Activated T-cell treated with anti-CD3 and anti-CD28 coated beads, Interleukin-2, amount 50 U/mL, for 4 hours (primary cell): ENCODE measurements around the gene CD38. TPM values are rescaled to one million over a fixed set of nuclear protein-coding genes. Genes with fewer than 3 reads are reported as not detected.
"Not testable (repeated sequence)": the region's sequence is repeated elsewhere in the genome, so short reads cannot be mapped to it uniquely, and the experiment has no call there.

ENCODE experiments used
- ATAC-seq, 2 donors: fragments of 200-7000 bp; cut with Tn5 transposase; one replicate each; pipeline ENCODE4 v1.10.0; 2021
- DNase-seq: peaks from one replicate; pipeline ENCODE4 v3.0.0-alpha.2; 2020
- H3K27me3 Mint-ChIP-seq: one replicate; pipeline ENCODE4 v1.8.0; 2021; ENCODE audit warnings: low read depth, mixed read lengths
- H3K36me3 Mint-ChIP-seq: one replicate; pipeline ENCODE4 v1.8.0; 2022; ENCODE audit warnings: mixed read lengths; ENCODE audit not compliant: insufficient read depth
- H3K4me1 Mint-ChIP-seq: one replicate; pipeline ENCODE4 v1.8.0; 2021; ENCODE audit warnings: low read depth, mixed read lengths
- H3K4me3 Mint-ChIP-seq: one replicate; pipeline ENCODE4 v1.8.0; 2021; ENCODE audit warnings: mild to moderate bottlenecking, moderate library complexity, mixed read lengths
- H3K9me3 Mint-ChIP-seq: one replicate; pipeline ENCODE4 v1.8.0; 2021; ENCODE audit warnings: mixed read lengths
- total RNA-seq, 3 donors: library from RNA; stranded (reverse); gene quantifications; one replicate each; pipeline ENCODE4 v1.2.1, GENCODE V29; 2021

CD38 gene
- total RNA-seq, 3 donors from 2014 or later: 15.7 to 23.5 (median 19.3) TPM

DNA sequence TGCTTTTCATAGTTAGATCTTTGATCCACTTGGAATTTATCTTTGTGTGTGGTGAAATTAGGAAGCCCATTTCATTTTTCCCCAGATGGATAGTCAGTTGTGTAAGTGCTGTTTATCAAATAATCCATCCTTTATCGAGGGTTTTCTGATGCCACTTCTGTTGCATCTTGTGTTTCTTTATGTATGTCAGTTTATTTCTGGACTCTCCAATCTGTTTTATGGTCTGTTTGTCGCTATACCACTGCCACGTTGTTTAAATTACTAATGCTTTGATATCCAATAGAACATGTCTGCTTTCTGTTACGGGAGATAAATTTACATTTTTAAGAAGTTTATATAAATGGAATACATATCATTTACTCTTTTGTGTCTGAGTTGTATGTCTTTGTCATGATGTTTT lies 21.0 kb downstream of the CD38 start:
- no peaks in the 10 kb centered on the region for H3K9me3 Mint-ChIP-seq
- peaks cover 2% of the 10 kb centered on the region for H3K36me3 Mint-ChIP-seq
- peaks cover 2% of the 10 kb centered on the region for H3K27me3 Mint-ChIP-seq
- no peak for ATAC-seq
- no peak for DNase-seq
- no peak overlapping the region for H3K4me3 Mint-ChIP-seq
- peaks cover 36% of the 10 kb centered on the region for H3K4me1 Mint-ChIP-seq

DNA sequence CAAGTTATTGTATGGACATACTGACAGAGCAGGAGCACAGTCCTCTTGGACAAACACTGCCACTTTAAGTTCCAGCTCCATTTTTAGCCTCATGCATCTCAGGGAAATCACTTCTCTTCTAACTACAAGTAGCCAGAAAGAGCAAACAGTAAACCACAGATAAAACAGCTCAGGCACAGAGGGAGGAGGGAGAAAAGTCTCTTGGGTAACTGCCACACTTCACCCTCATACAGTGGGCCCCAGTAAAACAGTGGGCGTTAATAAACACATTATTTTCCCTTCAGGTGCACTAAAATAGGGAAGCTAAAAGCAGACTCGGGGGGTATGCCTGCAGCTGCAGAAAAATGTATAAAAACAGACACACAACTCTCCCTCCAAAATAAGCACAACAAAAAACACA lies 21.6 kb downstream of the CD38 start:
- Mint-ChIP-seq H3K9me3 (no peaks in the 10 kb centered on the region), H3K27me3 (peaks cover 2% of the 10 kb centered on the region)

DNA sequence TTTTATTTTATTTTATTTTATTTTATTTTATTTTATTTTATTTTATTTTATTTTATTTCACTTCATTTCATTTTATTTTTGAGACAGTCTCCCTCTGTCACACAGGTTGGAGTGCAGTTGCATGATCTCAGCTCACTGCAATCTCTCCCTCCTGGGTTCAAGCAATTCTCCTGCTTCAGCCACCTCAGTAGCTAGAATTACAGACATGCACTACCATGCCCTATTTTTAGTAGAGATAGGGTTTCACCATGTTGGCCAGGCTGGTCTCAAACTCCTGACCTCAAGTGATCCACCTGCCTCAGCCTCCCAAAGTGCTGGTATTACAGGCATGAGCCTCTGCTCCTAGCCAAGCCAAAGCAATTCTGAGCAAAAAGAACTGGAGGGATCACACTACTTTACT lies 24.4 kb downstream of the CD38 start:
- H3K27me3 Mint-ChIP-seq, H3K9me3 Mint-ChIP-seq, H3K4me3 Mint-ChIP-seq, H3K36me3 Mint-ChIP-seq, DNase-seq, ATAC-seq: not testable (repeated sequence)
- H3K4me1 Mint-ChIP-seq: peaks cover 17% of the 10 kb centered on the region

More for the DNA sequence above, 21.6 kb downstream of the CD38 start:
- ATAC-seq (no peak), DNase-seq (no peak)
- H3K4me3 Mint-ChIP-seq: no peak overlapping the region
- H3K4me1 Mint-ChIP-seq: peaks cover 31% of the 10 kb centered on the region
- peaks cover 2% of the 10 kb centered on the region for H3K36me3 Mint-ChIP-seq

DNA sequence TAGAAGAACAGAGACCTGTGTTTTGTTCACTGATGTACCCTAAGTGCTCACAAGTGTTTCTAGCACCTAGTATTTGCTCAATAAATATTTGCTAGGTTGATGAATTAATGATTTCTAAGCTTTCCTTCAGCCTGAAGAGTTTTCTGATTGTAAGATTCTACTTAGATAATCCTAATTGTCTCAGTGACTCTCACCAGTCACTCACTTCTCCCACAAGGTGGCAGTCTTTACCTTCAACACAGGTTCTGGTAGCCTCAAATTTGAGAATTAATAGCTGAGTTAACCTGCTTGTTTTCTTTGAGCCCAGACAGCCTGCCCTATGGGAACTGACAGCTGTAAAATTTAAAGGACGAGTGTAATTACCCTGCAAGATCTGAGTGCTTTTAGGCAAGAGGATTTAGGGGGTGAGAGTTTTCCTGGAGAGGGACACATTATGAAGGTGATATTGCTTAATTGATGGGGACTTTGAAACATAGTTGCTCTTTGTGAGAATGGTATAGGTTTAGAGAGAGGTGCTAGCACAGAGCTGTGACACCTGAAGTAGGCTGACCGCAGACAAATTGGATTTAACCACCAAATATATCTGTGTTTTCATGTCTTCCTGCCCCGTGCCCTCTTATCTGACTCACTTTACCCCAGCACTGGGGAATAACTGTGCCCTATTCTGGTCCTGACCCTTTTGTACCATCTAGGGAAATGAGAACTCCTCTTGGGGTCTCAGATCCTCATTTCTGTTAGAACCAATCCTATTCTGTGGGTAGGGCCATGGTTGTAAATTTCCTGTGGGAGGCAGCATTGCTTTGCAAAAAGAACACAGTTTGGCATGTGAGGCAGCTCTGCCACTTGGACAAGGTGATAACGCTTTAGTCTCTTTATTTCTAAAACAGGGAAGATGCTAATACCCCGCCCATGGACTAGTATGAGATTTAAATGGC lies 27.7 kb downstream of the CD38 start:
- Mint-ChIP-seq H3K9me3 (no peaks in the 10 kb centered on the region), H3K27me3 (no peaks in the 10 kb centered on the region), H3K4me3 (no peak overlapping the region), H3K4me1 (peaks cover 22% of the 10 kb centered on the region), H3K36me3 (no peaks in the 10 kb centered on the region)
- DNase-seq (peak; percentile 25), ATAC-seq (peak; percentile 71)

DNA sequence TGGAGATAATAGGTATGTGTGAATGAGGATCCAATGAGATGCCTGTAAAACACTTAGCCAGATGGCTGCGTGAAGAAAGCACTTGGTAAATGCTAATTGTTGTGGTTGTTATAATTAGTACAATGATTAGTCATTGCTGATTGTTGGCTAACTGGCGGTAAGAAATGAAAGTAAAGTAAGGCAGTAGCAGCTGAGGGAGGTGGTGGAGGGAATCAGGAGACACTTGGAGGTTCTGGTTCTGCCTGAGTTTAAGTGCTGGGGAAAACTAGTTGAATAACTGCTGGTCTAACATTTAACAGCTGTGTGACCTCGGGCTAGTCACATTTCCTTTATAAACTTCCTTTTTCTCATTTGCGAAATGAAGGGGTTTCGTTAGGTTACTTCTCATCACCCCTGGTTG lies 30.9 kb downstream of the CD38 start:
- ATAC-seq (peak; percentile 54 to 65), DNase-seq (no peak)
- Mint-ChIP-seq H3K4me1 (peaks cover 22% of the 10 kb centered on the region), H3K36me3 (no peaks in the 10 kb centered on the region), H3K27me3 (no peaks in the 10 kb centered on the region), H3K9me3 (no peaks in the 10 kb centered on the region), H3K4me3 (peak overlapping the region; percentile 17)

DNA sequence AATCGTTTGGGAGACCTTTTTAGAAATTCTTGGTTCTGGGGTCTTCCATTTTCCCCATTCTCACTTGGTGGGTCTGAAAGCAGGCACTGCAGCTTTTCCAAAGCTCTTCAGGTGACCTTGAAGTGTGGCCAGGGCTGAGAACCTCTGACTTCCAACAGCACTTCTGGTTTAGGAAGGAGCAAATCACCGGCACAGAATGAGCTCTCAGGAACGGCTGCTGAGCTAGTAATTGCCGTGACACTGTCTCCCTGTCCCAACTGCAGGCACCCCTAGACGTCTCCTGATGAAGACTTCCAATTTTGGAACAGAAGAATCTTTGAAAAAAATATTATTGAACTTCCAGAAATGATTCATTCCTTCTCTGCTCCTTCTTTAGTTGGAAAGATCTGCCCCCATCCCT lies 31.3 kb downstream of the CD38 start:
- peaks cover 22% of the 10 kb centered on the region for H3K4me1 Mint-ChIP-seq
- no peaks in the 10 kb centered on the region for H3K36me3 Mint-ChIP-seq
- no peak for DNase-seq
- no peaks in the 10 kb centered on the region for H3K9me3 Mint-ChIP-seq
- H3K4me3 Mint-ChIP-seq: no peak overlapping the region
- H3K27me3 Mint-ChIP-seq: no peaks in the 10 kb centered on the region
- no peak for ATAC-seq

DNA sequence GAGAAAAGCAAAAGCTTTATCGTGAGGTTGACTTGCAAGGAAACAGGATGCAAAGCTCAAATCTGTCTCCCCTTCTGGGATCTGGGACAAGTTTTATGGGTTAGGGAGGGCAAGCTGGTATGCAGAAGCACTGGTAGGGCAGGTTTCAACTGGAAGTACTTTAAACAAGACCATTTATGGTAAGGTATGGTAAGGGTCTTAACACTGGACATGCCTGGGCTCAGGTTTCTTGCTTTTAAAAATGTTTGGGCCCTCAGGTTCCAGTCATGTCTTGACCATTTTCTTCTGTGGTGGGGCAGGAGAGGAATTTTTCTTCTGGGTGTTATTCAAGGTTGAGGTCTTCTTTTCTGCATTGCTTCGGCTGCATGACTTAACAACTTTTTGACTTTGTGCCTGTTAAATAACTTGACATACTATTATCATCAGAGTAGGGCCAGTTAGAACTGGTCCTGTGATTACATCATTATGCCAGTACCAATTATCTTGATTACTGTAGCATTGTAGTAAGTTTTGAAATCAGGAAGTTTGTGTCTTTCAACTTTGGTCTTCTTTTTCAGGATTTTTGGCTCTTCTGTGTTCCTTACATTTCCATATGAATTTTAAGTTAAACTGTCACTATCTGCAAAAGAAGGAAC lies 33.7 kb downstream of the CD38 start:
- no peak for ATAC-seq
- peaks cover 17% of the 10 kb centered on the region for H3K4me1 Mint-ChIP-seq
- no peaks in the 10 kb centered on the region for H3K27me3 Mint-ChIP-seq
- H3K36me3 Mint-ChIP-seq: no peaks in the 10 kb centered on the region
- no peaks in the 10 kb centered on the region for H3K9me3 Mint-ChIP-seq
- no peak for DNase-seq
- H3K4me3 Mint-ChIP-seq: no peak overlapping the region

DNA sequence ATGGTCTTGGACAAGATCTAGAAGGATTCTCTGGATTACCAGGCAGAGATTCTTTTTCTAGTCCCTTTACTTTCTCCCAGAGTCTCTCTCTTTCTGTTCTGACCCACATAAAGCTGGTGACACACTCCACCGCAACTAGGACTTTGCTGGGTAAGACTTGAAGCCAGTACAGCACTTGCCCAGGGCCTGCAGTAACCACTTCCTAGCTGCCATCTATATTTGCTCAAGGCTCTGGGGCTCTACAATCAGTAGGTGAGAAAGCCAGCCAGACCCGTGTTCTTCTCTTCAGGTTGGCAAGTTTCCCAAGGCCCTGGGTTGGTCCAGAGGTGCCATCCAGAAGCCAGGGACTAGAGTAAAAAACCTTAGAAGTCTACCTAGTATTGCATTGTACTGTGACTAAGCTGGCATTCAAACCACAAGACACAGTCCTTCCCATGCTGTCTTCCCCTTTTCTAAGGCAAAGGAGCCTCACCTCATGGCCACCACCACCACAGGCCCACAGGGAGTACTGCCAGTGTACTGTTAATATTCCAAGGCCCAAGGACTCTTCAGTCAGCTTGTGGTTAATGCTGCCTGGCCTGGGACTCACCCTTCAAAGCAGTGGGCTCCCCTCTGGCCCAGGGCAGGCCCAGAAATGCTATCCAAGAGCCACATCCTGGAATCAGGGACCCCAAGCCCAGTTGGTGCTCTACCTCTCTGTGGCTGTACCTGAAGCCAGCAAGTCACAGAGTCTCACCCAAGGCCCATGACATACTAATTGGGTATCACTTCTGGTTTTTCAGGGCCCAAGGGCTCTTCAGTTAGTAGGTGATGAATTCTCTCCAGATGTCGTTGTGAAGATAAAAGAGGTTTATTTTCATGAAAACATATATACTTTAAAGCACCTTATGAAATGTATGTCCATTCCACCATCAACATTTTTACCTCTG lies 54.7 kb downstream of the CD38 start:
- Mint-ChIP-seq H3K4me1 (peaks cover 7% of the 10 kb centered on the region), H3K36me3 (peaks cover 22% of the 10 kb centered on the region)
- ATAC-seq: no peak

DNA sequence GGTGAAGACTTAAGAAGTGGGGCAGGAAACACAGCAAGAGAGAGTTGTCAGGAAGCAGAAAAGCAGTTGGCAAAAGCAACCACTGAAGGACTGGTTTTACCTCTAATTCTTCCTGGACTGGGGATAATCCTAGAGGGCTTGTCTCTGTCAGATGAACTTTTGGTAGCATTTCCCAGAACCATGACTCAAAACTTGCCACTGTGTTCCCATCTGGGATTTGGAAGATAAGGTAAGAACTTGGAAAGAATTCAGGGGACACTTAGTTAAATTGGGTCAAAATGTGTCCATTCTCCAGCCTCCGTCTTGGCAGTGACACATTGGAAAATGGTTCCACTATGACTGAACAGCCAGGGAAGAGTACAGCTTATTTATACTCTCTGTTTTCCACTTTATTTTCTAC lies 55.7 kb downstream of the CD38 start:
- DNase-seq (no peak), ATAC-seq (no peak)
- peaks cover 7% of the 10 kb centered on the region for H3K4me1 Mint-ChIP-seq
- peaks cover 24% of the 10 kb centered on the region for H3K36me3 Mint-ChIP-seq
- H3K9me3 Mint-ChIP-seq: peaks cover 7% of the 10 kb centered on the region
- no peak overlapping the region for H3K4me3 Mint-ChIP-seq
- no peaks in the 10 kb centered on the region for H3K27me3 Mint-ChIP-seq

More for the DNA sequence above, 54.7 kb downstream of the CD38 start:
- no peak overlapping the region for H3K4me3 Mint-ChIP-seq
- no peak for DNase-seq
- no peaks in the 10 kb centered on the region for H3K27me3 Mint-ChIP-seq
- peaks cover 7% of the 10 kb centered on the region for H3K9me3 Mint-ChIP-seq

DNA sequence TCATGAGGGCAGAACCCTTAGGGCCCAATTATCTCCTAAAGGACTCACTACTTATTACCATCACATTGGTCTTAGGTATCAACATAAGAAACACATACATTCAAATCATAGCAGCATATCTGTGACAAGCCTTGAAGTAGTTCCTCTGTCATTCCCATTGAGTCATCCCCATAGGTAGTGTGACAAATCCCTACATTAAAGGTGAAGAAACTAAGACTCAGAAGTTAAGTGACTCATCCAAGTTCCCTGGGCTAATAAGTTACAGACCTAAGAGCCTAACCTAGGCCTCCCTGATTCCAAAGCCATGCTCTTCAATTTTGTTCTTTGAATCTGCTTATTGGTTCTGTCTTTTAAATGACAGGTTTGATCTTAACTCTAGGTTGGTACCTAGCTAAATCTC lies 58.2 kb downstream of the CD38 start:
- H3K27me3 Mint-ChIP-seq: no peaks in the 10 kb centered on the region
- peak; percentile 89 to 91 for ATAC-seq
- H3K9me3 Mint-ChIP-seq: no peaks in the 10 kb centered on the region
- no peak overlapping the region for H3K4me3 Mint-ChIP-seq
- H3K36me3 Mint-ChIP-seq: peaks cover 24% of the 10 kb centered on the region
- H3K4me1 Mint-ChIP-seq: peaks cover 5% of the 10 kb centered on the region
- no peak for DNase-seq

DNA sequence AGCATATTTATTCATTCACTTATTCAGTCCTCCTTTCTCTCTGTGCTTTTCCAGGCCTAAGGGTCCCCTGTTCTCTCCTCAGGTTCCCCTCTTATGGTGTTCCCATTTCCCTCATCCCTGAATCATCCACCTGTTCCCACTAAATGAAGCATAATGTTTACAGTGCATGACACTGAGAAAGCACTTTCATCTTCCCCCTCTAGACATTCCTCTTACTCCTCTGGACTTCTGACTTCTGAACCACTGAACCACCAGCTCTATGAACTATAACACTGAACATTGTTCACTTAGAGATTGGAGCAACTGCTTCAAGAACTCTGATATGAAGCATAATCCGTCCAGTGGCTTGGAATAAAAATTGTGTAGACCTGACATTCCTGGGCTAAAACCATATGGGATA lies 59.5 kb downstream of the CD38 start:
- Mint-ChIP-seq H3K36me3 (peaks cover 20% of the 10 kb centered on the region), H3K4me1 (peaks cover 5% of the 10 kb centered on the region), H3K27me3 (no peaks in the 10 kb centered on the region)

DNA sequence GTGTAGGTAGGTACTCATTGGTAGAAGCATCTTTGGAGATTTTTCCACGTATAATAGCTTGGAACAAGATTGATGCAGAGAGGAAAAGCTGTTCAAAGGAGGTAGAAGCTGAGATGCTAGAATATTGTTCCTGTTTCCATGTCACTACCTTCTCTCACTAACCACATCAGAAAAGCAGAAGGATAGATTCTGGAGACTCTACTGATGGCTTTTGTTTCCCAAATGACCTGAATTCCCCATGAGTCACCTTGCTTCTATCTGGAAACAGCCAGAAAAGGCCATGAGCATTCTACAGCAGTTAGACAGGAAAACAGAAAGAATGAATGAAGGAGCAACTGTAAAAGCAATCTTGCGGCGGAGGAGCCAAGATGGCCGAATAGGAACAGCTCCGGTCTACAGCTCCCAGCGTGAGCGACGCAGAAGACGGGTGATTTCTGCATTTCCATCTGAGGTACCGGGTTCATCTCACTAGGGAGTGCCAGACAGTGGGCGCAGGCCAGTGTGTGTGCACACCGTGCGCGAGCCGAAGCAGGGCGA lies 63.1 kb downstream of the CD38 start:
- not testable (repeated sequence) for H3K4me3 Mint-ChIP-seq, ATAC-seq, DNase-seq, H3K27me3 Mint-ChIP-seq, H3K9me3 Mint-ChIP-seq, H3K4me1 Mint-ChIP-seq
- peaks cover 18% of the 10 kb centered on the region for H3K36me3 Mint-ChIP-seq

More for the DNA sequence above, 59.5 kb downstream of the CD38 start:
- DNase-seq (no peak), ATAC-seq (no peak)
- Mint-ChIP-seq H3K9me3 (no peaks in the 10 kb centered on the region), H3K4me3 (no peak overlapping the region)

DNA sequence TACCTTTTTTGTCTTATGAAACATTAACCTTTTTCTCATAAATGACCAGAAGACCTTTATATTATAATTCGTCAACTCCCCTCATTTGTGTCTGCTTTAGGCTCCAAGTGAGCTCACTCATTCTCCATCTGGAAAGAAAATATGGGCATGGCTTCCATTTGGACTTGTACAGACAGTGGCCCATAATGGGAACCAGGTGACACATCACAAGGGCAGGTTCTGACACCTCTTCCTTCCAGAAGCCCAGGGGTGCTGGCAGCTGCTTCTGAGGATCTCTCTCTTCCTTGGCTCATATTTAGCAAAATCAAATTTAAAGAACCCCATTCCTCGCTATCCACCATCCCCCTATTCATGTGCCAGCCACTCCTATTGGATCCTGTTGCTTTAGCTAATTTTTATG lies 69.6 kb downstream of the CD38 start:
- H3K27me3 Mint-ChIP-seq: no peaks in the 10 kb centered on the region
- DNase-seq (no peak), ATAC-seq (no peak)
- H3K4me1 Mint-ChIP-seq: no peaks in the 10 kb centered on the region
- peaks cover 5% of the 10 kb centered on the region for H3K36me3 Mint-ChIP-seq
- H3K4me3 Mint-ChIP-seq: no peak overlapping the region
- no peaks in the 10 kb centered on the region for H3K9me3 Mint-ChIP-seq
